ENCODE results near the gene JUNB.

DNA sequence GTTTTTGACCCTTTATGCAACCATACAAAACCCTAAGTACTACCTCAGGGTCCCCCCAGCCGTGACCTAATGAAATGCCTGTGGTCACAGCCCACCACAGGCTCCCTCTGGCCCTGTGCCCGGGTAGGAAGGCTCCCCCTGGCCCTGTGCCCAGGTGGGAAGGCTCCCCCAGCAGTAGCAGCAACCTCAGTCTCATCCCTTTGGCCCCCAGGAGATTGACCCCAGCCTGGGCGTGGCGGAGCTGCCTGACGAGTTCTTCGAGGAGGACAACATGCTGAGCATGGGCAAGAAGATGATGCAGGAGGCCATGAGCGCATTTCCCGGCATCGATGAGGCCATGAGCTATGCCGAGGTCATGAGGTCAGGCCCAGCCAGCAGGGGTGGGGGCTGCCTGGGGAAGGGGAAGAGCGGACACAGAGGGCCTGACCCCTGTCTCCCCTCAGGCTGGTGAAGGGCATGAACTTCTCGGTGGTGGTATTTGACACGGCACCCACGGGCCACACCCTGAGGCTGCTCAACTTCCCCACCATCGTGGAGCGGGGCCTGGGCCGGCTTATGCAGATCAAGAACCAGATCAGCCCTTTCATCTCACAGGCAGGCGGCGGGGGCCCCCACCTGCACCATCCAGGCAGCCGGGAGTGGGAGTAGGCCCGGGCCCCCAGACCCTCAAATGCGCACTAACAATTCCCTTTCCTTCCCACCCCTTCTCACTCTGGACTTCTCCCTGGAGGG, 46.0 kb upstream of the JUNB start:
- TF ChIP-seq, protein P1, sequence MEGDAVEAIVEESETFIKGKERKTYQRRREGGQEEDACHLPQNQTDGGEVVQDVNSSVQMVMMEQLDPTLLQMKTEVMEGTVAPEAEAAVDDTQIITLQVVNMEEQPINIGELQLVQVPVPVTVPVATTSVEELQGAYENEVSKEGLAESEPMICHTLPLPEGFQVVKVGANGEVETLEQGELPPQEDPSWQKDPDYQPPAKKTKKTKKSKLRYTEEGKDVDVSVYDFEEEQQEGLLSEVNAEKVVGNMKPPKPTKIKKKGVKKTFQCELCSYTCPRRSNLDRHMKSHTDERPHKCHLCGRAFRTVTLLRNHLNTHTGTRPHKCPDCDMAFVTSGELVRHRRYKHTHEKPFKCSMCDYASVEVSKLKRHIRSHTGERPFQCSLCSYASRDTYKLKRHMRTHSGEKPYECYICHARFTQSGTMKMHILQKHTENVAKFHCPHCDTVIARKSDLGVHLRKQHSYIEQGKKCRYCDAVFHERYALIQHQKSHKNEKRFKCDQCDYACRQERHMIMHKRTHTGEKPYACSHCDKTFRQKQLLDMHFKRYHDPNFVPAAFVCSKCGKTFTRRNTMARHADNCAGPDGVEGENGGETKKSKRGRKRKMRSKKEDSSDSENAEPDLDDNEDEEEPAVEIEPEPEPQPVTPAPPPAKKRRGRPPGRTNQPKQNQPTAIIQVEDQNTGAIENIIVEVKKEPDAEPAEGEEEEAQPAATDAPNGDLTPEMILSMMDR (IDR thresholded peaks at IDR 0.05) = no peak
- TF ChIP-seq POLR2A (IDR thresholded peaks at IDR 0.05) (no peak), POLR2AphosphoS5 (IDR thresholded peaks at IDR 0.05) (no peak)

Measured in breast epithelium (tissue), 3 donors.